ENCODE results near the gene BUD23. TPM values are rescaled to one million over a fixed set of nuclear protein-coding genes. Genes with fewer than 3 reads are reported as not detected.
"Not testable (repeated sequence)": the region's sequence is repeated elsewhere in the genome, so short reads cannot be mapped to it uniquely, and the experiment has no call there.

The BUD23 gene
- total RNA-seq, 1 experiment from 2014 or later, result 91.2 TPM

- no peak for DNase-seq (ENCODE audit: low read depth)
Observed at GRCh38 chr7:73700581-73701134, 17.3 kb downstream of the BUD23 start.

- DNase-seq (ENCODE audit: low read depth), result peak; percentile 50
Observed at GRCh38 chr7:73701357-73701995, 18.1 kb downstream of the BUD23 start.

- no peak for DNase-seq (ENCODE audit: low read depth)
Observed at GRCh38 chr7:73702226-73702625, 18.8 kb downstream of the BUD23 start.

GRCh38 chr7:73702665-73703064 lies 19.3 kb downstream of the BUD23 start:
- no peak for DNase-seq (ENCODE audit: low read depth)

DNA sequence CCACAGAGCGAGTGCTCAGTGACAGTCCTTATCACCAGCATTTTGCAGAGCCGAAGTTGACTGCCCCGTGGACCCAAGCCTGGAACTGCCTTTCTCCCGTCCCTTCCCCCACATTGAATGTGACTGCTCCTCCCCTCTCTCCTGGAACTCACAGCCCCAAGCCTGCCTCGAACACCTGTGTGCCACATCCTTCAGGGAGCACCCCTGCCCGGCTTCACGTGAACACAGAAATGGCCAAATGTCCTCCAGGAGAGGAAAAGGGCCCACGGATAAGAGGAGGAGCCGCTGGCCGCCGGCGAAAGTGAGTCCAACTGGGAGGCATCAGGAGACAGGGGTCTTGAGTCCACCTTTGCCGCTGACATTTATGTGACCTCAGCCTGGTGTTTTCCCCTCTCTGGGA lies 19.8 kb downstream of the BUD23 start:
- DNase-seq (ENCODE audit: low read depth), result no peak

DNA sequence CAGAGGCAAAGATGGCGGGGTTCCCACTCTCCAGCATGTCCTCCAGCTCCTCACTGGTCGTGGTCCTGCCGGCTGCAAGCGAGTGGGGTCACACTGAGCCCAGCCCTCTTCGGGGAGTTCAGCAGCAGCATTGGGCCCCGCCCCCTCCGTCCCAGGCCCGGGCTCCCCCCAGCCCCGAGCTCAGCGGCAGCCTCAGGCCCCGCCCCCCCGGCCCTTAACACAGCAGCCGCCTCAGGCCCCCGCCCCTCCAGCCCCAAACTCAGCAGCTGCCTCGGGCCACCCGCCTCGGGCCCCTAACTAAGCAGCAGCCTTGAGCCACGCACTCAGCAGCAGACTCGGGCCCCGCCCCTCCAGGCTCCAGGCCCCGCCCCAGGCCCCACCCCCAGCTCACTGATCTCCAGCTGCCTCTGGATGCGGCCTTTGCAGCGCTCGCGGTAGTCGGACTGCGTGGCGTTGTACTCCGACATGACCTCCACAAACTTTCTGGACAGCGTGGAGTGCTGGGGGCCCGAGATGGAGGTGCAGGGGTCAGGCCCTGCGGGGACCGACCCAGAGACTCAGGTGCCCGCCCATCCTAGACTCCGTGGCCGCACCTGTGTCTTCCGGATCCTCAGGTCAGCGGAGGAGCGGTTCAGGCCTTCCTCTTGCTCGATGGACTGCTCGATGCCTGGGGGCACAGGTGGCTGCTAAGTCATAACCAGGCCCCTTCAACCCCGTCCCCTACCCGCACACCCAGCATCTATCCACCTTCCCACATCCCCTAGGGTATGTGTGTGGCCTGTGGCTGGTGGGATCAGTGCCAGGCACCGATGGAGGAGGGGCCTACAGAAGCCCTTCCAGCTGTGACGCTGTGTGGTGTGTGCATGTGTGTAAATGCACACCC lies 20.6 kb downstream of the BUD23 start:
- no peak for DNase-seq (ENCODE audit: low read depth)

DNA sequence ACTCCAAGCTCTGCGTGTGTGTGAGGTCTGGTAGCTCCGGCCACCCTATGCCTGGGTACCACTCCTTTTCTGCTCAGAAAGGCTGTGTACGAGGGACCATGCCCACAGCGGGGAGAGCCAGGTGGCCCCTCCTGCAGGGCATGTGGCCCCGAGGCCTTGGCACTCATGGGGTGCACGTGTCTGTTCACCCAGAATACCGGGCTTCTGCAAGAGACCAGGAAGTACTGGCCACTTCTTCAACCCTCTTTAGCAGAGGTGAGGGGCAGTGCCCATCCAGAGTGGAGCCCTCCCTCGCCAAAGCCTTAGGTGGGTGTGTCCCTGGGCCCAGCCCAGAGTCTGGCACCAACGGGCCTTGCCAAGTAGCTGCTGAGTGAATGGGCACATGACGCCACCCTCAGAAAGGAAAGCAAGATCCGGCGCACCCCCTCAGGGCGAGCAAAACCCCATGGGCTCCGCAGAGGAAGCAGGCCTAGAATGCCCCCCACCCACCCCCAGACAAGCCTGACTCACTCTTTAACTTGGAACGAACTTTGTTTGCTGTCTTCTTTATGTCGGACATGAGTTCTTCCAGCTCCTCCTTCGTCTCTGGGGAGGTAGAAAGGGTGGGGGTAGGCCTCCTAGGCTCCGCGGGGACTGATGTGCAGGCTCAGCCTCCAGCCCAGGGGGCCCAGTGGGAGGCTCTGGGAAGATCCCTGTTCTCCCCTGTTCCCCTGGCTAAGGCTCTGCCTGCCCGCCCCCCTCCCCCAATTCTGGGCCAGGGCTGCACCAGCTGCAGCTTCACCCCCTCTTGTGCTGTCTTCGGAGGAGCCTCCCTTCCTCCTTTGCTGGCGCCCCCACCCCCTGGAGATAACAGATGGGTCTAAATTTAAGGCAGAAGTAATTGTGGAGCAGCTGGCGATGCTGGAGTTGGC lies 21.5 kb downstream of the BUD23 start:
- DNase-seq (ENCODE audit: low read depth), result no peak

DNA sequence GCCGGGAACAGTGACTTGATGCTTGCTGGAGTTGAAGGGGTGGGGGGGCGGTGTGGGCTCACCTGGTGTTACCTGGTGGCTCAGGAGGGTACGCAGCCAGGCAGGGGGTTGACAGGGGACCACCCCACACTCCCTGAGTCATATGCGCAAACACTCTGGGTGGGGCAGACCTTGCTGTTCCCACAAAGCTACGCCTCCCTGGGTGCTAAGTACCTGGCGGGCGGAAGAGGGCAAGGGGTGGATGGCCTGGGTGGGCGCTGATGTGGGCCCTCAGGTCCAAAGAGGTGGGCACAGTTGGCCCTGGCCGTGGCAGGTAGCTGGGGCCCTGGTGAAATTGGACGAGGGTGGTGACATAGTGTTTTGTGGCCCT lies 22.1 kb downstream of the BUD23 start:
- DNase-seq (ENCODE audit: low read depth), result no peak

DNA sequence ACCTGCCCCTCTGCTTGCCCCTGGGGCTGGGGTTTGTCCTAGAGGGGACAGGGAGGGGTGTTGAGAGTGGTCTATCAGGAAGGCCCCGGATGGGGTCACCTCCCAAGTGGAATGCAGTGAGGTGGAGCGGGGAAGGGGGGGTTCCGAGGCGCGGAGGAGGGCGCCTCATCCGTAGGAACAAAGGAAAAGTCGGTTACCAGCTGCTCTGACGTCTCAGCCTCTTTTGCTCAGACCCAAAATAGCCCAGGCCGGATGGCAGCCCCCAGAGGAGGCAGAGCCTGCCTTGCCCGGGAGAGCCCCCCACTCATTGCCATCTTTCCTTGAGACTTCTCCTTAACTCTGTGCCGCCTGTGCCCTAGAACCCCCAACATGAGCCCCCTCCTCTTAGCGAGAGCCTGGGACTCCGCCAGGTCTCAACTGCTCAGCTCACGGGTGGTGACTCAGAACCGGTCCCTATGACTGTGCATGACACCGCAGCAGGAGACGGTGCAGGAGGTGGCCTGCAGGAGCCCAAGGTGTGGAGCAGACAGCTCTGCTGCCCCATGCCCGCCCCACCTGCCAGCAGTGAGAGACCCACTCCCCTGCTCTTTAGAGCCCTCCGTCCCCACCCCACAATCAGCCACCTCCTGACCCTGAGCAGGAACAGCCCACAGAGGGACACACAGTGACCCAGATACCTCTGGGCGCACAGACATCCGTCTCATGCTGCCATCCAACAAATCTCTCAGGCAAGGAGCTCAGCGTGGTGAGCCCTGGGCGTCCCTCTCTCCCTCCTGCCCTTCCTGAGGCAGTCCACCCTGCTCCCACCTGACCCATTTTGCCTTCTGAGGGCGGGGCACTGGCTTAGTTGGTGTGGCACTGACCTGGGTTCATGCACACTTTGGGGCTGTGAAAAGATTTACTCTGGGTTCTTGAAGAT lies 23.0 kb downstream of the BUD23 start:
- DNase-seq (ENCODE audit: low read depth), result peak; percentile 77

GRCh38 chr7:73707045-73707631 lies 23.7 kb downstream of the BUD23 start:
- peak; percentile 94 for DNase-seq (ENCODE audit: low read depth)

GRCh38 chr7:73708961-73709549 lies 25.7 kb downstream of the BUD23 start:
- DNase-seq (ENCODE audit: low read depth), result no peak

DNA sequence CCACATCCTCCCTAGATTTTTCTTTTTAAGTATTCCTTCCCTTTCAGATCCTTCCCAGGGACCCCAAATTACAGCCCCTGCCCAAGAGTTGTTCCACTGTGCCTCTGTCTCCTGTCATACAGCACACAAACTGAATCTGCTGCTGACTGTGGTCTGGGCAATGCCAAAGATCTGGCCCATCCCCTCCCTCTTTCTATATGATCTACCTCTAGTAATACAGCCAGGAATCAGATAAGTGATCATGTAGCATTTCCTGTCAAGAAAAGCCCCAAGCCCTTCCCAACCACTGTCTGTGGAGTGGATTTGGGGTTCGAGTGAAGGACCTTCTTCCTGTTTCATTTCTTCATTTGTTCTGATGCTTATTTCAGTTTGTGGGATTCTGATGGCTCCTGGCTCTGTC lies 29.4 kb downstream of the BUD23 start:
- DNase-seq (ENCODE audit: low read depth), result no peak

DNA sequence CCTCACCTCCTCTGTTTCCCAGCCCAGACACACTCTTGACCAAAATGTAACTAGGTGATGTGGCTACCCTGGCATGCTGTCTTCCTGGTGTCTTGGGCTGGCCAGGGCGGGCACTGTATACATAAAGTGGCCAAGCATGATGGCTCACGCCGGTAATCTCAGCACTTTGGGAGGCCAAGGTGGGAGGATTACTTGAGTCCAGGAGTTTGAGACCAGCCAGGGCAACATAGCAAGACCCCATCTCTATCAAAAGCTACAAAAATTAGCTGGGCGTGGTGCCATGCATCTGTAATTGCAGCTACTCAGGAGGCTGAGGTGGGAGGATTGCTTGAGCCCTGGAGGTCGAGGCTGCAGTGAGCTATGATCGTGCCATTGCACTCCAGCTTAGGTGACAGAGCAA lies 29.9 kb downstream of the BUD23 start:
- DNase-seq (ENCODE audit: low read depth), result not testable (repeated sequence)

DNA sequence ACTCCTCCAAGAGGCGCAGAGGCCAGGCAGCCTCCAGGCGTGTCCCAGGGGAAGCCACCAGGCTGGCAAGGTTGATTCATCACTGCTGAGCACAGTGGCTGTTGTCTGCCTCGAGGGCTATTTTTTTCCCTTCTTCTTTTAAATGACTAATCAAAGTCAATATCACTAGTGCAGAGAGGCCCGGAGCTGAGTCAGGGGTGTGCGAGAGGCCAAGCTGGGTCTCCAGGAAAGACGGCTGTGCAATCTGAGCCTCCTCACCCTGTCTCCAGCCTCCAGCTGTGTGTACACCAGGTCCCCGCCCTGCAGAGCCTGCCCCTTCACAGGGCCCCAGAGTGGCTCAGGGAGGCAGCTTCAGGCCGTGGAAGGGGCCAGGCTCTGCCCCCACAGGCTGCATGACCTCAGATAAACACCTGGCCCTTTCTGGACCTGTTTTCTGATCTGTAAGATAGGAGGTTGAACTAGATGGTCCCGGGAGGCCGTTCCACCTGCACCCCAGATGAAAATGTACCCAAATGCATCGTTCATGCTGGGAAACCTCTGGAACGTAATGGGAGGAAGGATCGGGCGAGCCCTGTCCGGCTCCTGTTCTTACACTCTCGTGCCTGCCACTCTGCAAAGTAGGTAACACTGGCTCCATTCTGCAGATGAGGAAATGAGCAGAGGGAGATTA lies 32.4 kb downstream of the BUD23 start:
- DNase-seq (ENCODE audit: low read depth), result peak; percentile 100

- DNase-seq (ENCODE audit: low read depth), result no peak
Observed at GRCh38 chr7:73716318-73716890, 33.0 kb downstream of the BUD23 start.

- no peak for DNase-seq (ENCODE audit: low read depth)
Observed at GRCh38 chr7:73717025-73717807, 33.8 kb downstream of the BUD23 start.

- peak; percentile 100 for DNase-seq (ENCODE audit: low read depth)
Observed at GRCh38 chr7:73717991-73718405, 34.6 kb downstream of the BUD23 start.

DNA sequence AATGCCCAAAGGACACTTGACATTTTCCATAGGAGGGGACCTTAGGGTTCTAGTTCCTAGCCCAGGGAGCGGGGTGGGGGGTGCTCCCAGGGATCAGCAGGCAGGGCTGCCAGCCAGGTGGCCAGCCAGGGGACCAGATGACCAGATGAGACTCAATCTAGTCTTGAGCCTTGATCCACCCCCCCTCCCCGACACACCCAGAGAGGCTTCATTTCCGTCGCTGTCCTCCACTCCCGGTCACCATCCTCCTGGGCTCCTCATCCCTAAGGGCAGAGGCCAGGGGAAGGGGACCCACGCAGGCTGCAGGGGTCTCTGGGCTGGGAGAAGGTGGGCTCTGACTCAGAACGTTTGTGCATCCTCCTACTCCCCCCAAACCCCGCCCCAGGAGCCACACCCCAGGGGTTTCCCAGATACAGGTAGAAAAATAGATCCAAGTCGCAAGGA lies 35.1 kb downstream of the BUD23 start:
- no peak for DNase-seq (ENCODE audit: low read depth)
